Ishikawa (cell line): ENCODE results near the gene TFE3.

Source experiments
- CEBPB ChIP-seq: IDR thresholded peaks from 2 replicates; pipeline ENCODE4 v1.6.1; 2012
- CREB1 ChIP-seq: IDR thresholded peaks from 2 replicates; pipeline ENCODE4 v1.6.1; 2012; ENCODE audit warnings: low read depth
- EGR1 ChIP-seq: IDR thresholded peaks from 2 replicates; pipeline ENCODE4 v1.6.1; 2012
- EP300 ChIP-seq: IDR thresholded peaks from 2 replicates; pipeline ENCODE4 v1.6.1; 2012; ENCODE audit warnings: borderline replicate concordance
- FOXM1 ChIP-seq: IDR thresholded peaks from 2 replicates; pipeline ENCODE4 v1.6.1; 2012; ENCODE audit warnings: low read depth, borderline replicate concordance
- NFIC ChIP-seq: IDR thresholded peaks from 2 replicates; pipeline ENCODE4 v1.6.1; 2012
- RAD21 ChIP-seq: IDR thresholded peaks from 2 replicates; pipeline ENCODE4 v1.6.1; 2012; ENCODE audit warnings: low read depth
- TAF1 ChIP-seq: IDR thresholded peaks from 2 replicates; pipeline ENCODE4 v1.6.1; 2012; ENCODE audit warnings: low read depth, mild to moderate bottlenecking
- TCF12 ChIP-seq: IDR thresholded peaks from 2 replicates; pipeline ENCODE4 v1.6.1; 2012; ENCODE audit warnings: low read depth
- TEAD4 ChIP-seq: IDR thresholded peaks from 2 replicates; pipeline ENCODE4 v1.6.1; 2012
- YY1 ChIP-seq: IDR thresholded peaks from 2 replicates; pipeline ENCODE4 v1.6.1; 2012; ENCODE audit warnings: low read depth
- ZBTB7A ChIP-seq: IDR thresholded peaks from 2 replicates; pipeline ENCODE4 v1.6.1; 2012; ENCODE audit warnings: low read depth
- TF ChIP-seq, protein P1 (sequence below): IDR thresholded peaks from 2 replicates; pipeline ENCODE4 v1.6.1; 2012; ENCODE audit warnings: low read depth, mild to moderate bottlenecking
- TF ChIP-seq, protein P2 (sequence below): IDR thresholded peaks from 2 replicates; pipeline ENCODE4 v1.6.1; 2012
- TF ChIP-seq, protein P3 (sequence below): IDR thresholded peaks from 2 replicates; pipeline ENCODE4 v1.6.1; 2012

The TFE3 gene

DNA sequence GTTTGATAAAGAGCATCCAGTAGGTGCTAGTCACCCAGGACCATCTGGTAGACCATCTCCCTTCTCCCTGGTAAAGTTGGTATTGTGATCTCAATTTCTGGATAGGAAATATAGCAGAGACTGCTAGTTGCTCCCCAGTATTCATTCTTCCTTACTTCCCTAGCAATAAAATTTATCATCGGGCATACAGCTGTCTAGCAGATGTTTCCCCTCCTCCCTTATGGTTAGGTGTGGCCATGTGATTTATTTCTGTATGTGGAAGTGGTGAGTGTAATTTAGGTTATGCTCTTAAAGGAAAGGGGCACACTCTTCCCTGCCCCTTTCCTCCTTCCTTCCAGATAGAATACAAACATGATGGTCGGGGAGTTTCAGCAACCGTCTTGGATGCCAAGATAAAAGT is 59.3 kb downstream of the TFE3 start:
- TF ChIP-seq ZBTB7A: no peak
- TF ChIP-seq CREB1: no peak
- no peak for TF ChIP-seq RAD21
- TF ChIP-seq EGR1: no peak
- no peak for TF ChIP-seq TCF12
- no peak for TF ChIP-seq TEAD4
- TF ChIP-seq TAF1: no peak
- TF ChIP-seq YY1: no peak
- no peak for TF ChIP-seq FOXM1
- no peak for TF ChIP-seq NFIC
- TF ChIP-seq, protein P1, sequence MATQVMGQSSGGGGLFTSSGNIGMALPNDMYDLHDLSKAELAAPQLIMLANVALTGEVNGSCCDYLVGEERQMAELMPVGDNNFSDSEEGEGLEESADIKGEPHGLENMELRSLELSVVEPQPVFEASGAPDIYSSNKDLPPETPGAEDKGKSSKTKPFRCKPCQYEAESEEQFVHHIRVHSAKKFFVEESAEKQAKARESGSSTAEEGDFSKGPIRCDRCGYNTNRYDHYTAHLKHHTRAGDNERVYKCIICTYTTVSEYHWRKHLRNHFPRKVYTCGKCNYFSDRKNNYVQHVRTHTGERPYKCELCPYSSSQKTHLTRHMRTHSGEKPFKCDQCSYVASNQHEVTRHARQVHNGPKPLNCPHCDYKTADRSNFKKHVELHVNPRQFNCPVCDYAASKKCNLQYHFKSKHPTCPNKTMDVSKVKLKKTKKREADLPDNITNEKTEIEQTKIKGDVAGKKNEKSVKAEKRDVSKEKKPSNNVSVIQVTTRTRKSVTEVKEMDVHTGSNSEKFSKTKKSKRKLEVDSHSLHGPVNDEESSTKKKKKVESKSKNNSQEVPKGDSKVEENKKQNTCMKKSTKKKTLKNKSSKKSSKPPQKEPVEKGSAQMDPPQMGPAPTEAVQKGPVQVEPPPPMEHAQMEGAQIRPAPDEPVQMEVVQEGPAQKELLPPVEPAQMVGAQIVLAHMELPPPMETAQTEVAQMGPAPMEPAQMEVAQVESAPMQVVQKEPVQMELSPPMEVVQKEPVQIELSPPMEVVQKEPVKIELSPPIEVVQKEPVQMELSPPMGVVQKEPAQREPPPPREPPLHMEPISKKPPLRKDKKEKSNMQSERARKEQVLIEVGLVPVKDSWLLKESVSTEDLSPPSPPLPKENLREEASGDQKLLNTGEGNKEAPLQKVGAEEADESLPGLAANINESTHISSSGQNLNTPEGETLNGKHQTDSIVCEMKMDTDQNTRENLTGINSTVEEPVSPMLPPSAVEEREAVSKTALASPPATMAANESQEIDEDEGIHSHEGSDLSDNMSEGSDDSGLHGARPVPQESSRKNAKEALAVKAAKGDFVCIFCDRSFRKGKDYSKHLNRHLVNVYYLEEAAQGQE: no peak
- TF ChIP-seq, protein P2, sequence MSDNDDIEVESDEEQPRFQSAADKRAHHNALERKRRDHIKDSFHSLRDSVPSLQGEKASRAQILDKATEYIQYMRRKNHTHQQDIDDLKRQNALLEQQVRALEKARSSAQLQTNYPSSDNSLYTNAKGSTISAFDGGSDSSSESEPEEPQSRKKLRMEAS: no peak
- no peak for TF ChIP-seq EP300
- TF ChIP-seq CEBPB: no peak
- TF ChIP-seq, protein P3, sequence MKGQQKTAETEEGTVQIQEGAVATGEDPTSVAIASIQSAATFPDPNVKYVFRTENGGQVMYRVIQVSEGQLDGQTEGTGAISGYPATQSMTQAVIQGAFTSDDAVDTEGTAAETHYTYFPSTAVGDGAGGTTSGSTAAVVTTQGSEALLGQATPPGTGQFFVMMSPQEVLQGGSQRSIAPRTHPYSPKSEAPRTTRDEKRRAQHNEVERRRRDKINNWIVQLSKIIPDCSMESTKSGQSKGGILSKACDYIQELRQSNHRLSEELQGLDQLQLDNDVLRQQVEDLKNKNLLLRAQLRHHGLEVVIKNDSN: no peak

DNA sequence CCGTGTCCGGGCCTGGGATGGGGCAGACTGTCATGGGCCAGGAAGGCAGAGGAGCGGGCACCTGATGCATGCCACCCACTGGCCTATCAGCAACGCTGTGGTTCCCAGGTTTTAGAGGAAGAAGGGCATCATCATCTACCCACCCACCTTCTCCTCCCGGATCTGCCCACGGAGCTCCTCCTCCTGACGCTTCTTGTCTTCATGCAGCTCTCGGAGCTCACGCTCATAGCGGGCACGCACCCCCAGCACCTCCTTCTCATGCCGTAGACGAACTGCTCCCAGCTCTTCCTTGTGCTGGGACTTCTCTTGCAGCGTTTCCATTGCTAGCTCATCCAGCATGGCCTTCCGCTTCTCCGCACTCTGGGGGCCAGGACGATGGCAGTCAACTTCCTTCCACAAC is 60.1 kb downstream of the TFE3 start:
- no peak for TF ChIP-seq CREB1
- no peak for TF ChIP-seq EGR1
- TF ChIP-seq TCF12: no peak
- TF ChIP-seq YY1: no peak
- no peak for TF ChIP-seq TAF1
- no peak for TF ChIP-seq EP300
- no peak for TF ChIP-seq ZBTB7A
- TF ChIP-seq CEBPB: no peak
- TF ChIP-seq FOXM1: no peak
- TF ChIP-seq, protein P2: no peak
- TF ChIP-seq, protein P1: no peak
- TF ChIP-seq, protein P3: no peak
- TF ChIP-seq TEAD4: no peak

DNA sequence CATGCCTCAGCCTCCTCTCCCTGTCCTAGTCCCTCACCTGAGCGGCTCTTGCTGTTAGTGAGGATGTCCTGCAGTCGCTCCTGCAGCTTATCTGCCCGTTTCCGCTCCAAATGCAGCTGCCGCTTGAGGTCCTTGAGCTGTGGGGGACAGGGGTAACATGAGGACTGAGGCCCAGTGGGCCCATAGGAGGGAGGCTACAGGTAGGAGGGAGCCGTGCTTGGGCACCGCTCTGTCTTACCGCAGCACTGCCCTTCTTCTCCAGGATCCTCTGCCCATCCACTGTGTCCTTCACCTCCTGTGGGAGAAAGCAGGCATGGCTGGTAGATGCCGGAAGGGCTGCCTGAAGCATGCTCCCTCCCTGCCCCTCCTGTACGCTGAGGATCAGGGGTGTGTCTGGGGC is 62.0 kb downstream of the TFE3 start:
- TF ChIP-seq FOXM1: no peak
- TF ChIP-seq CREB1: no peak
- TF ChIP-seq EGR1: no peak
- no peak for TF ChIP-seq ZBTB7A
- TF ChIP-seq, protein P2: no peak
- no peak for TF ChIP-seq TCF12
- TF ChIP-seq RAD21: no peak
- TF ChIP-seq YY1: no peak
- no peak for TF ChIP-seq EP300
- no peak for TF ChIP-seq TAF1
- TF ChIP-seq, protein P3: no peak
- TF ChIP-seq, protein P1: no peak
- no peak for TF ChIP-seq NFIC
- TF ChIP-seq CEBPB: no peak
- TF ChIP-seq TEAD4: no peak
